Stomach (tissue), 4 donors: ENCODE results near the gene DNAL4.

Experiments used
- POLR2A ChIP-seq, 4 donors: fragments of 450-650 bp; IDR thresholded peaks; one replicate each; pipeline ENCODE4 v1.6.1; 2016; ENCODE audit warnings: antibody characterized with exemption in 4 of 4, control low read depth in 2 of 4, mild to moderate bottlenecking in 1 of 4, moderate library complexity in 1 of 4
- TF ChIP-seq, protein P1 (sequence below), 7 experiments: fragments of 450-650 bp in 4 of 7; fragments of 200-600 bp in 3 of 7; sonication (generic) in 3 of 7; IDR thresholded peaks; one replicate each; pipeline ENCODE4 v1.5.1; 2016 to 2019; ENCODE audit warnings: antibody characterized with exemption in 7 of 7, control low read depth in 2 of 7, mild to moderate bottlenecking in 1 of 7

GRCh38 chr22:38754751-38755154 is 39.2 kb downstream of the DNAL4 start:
- TF ChIP-seq, protein P1, sequence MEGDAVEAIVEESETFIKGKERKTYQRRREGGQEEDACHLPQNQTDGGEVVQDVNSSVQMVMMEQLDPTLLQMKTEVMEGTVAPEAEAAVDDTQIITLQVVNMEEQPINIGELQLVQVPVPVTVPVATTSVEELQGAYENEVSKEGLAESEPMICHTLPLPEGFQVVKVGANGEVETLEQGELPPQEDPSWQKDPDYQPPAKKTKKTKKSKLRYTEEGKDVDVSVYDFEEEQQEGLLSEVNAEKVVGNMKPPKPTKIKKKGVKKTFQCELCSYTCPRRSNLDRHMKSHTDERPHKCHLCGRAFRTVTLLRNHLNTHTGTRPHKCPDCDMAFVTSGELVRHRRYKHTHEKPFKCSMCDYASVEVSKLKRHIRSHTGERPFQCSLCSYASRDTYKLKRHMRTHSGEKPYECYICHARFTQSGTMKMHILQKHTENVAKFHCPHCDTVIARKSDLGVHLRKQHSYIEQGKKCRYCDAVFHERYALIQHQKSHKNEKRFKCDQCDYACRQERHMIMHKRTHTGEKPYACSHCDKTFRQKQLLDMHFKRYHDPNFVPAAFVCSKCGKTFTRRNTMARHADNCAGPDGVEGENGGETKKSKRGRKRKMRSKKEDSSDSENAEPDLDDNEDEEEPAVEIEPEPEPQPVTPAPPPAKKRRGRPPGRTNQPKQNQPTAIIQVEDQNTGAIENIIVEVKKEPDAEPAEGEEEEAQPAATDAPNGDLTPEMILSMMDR (IDR thresholded peaks at IDR 0.05): no peak
- TF ChIP-seq POLR2A (IDR thresholded peaks at IDR 0.05): no peak
